ENCODE data around the gene THSD7A.

DNA sequence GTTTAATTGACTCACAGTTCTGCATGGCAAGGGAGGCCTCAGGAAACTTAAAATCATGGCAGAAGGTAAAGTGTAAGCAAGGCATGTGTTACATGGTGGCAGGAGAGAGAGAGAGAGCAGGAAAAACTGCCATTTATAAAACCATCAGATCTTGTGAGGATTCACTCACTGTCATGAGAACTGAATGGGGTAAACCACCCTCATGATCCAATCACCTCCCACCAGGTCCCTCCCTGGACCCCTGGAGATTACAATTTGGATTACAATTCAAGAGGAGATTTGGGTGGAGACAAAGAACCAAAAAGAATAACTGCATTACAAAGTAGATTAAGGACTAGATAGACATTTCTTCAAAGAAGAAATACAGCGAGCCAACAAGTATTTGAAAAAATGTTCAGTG, 324.1 kb downstream of the THSD7A start:
- TF ChIP-seq, protein P1, sequence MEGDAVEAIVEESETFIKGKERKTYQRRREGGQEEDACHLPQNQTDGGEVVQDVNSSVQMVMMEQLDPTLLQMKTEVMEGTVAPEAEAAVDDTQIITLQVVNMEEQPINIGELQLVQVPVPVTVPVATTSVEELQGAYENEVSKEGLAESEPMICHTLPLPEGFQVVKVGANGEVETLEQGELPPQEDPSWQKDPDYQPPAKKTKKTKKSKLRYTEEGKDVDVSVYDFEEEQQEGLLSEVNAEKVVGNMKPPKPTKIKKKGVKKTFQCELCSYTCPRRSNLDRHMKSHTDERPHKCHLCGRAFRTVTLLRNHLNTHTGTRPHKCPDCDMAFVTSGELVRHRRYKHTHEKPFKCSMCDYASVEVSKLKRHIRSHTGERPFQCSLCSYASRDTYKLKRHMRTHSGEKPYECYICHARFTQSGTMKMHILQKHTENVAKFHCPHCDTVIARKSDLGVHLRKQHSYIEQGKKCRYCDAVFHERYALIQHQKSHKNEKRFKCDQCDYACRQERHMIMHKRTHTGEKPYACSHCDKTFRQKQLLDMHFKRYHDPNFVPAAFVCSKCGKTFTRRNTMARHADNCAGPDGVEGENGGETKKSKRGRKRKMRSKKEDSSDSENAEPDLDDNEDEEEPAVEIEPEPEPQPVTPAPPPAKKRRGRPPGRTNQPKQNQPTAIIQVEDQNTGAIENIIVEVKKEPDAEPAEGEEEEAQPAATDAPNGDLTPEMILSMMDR (conservative IDR thresholded peaks at IDR 0.05), result no peak
- no peak for TF ChIP-seq EZH2 (IDR thresholded peaks at IDR 0.05; ENCODE audit: low read depth)
